CD14-positive monocyte (primary cell): Measurements from ENCODE around the gene COL21A1. TPM values are rescaled to one million over a fixed set of nuclear protein-coding genes. Genes with fewer than 3 reads are reported as not detected.
A peak's percentile ranks its signal among the peaks of the same experiment; 100 is the strongest.

Experiments
- DNase-seq, 3 donors: peaks; one replicate each; pipeline ENCODE4 v3.0.0-alpha.2; 2011 to 2022
- H2AFZ ChIP-seq: 2 replicates; pipeline ENCODE4 v1.6.0; 2012; ENCODE audit warnings: mild to moderate bottlenecking, low read depth, low read length, inconsistent platforms; ENCODE audit not compliant: insufficient read depth, poor library complexity, severe bottlenecking
- H3K27ac ChIP-seq, 2 donors: 1 replicate in 1 of 2; 2 replicates in 1 of 2; pipeline ENCODE4 v1.5.1; 2012 to 2013; ENCODE audit warnings: low read length in 2 of 2, control low read depth in 1 of 2, inconsistent platforms in 1 of 2, low read depth in 1 of 2, mild to moderate bottlenecking in 1 of 2
- H3K27me3 ChIP-seq, 2 donors: one replicate each; pipeline versions ENCODE4 v1.6.0 to v1.6.1; 2011 to 2013; ENCODE audit warnings: low read length in 2 of 2; ENCODE audit not compliant: control insufficient read depth in 2 of 2, insufficient read depth in 2 of 2
- H3K36me3 ChIP-seq, 2 donors: replicated peaks in 1 of 2; 1 replicate in 1 of 2; 2 replicates in 1 of 2; pipeline versions ENCODE4 v1.5.1 to v1.6.1; 2012 to 2013; ENCODE audit warnings: low read length in 2 of 2, control low read depth in 1 of 2, inconsistent platforms in 1 of 2, mild to moderate bottlenecking in 1 of 2; ENCODE audit not compliant: insufficient read depth in 2 of 2, control insufficient read depth in 1 of 2
- H3K4me1 ChIP-seq, 2 donors: 1 replicate in 1 of 2; 2 replicates in 1 of 2; pipeline versions ENCODE4 v1.5.1 to v1.6.1; 2012 to 2013; ENCODE audit warnings: low read length in 2 of 2, control low read depth in 1 of 2, inconsistent platforms in 1 of 2, mild to moderate bottlenecking in 1 of 2, moderate library complexity in 1 of 2; ENCODE audit not compliant: insufficient read depth in 2 of 2, control insufficient read depth in 1 of 2
- H3K4me2 ChIP-seq: replicated peaks from 2 replicates; pipeline ENCODE3; 2012; ENCODE audit warnings: low read length, moderate library complexity, mild to moderate bottlenecking; ENCODE audit not compliant: poor library complexity, severe bottlenecking; ENCODE audit errors: extremely low read depth
- H3K4me3 ChIP-seq, 3 experiments: fragments of 200-600 bp in 1 of 3; sonication (generic) in 1 of 3; replicated peaks in 1 of 3; 1 replicate in 2 of 3; 2 replicates in 1 of 3; pipeline ENCODE4 v1.5.1; 2011 to 2013; ENCODE audit warnings: low read length in 3 of 3, mild to moderate bottlenecking in 3 of 3, control low read depth in 2 of 3, low read depth in 2 of 3, inconsistent platforms in 1 of 3, moderate library complexity in 1 of 3
- H3K79me2 ChIP-seq: 2 replicates; pipeline ENCODE4 v1.6.0; 2012; ENCODE audit warnings: mild to moderate bottlenecking, control low read depth, inconsistent platforms, low read length, moderate library complexity; ENCODE audit not compliant: insufficient read depth
- H3K9ac ChIP-seq: 2 replicates; pipeline ENCODE4 v1.6.0; 2017; ENCODE audit warnings: low read length, mild to moderate bottlenecking; ENCODE audit not compliant: insufficient read depth, poor library complexity, severe bottlenecking
- H3K9me3 ChIP-seq, 2 donors: replicated peaks in 1 of 2; 1 replicate in 1 of 2; 2 replicates in 1 of 2; pipeline versions ENCODE4 v1.5.1 to v1.6.1; 2012 to 2013; ENCODE audit warnings: low read length in 2 of 2, control low read depth in 1 of 2; ENCODE audit not compliant: control insufficient read depth in 1 of 2, insufficient read depth in 1 of 2
- H4K20me1 ChIP-seq: 2 replicates; pipeline ENCODE4 v1.6.0; 2012; ENCODE audit warnings: mild to moderate bottlenecking, low read length, control low read depth, moderate library complexity; ENCODE audit not compliant: insufficient read depth
- H3K27ac Mint-ChIP-seq, 7 donors: one replicate each; pipeline ENCODE4 v1.8.0; 2020; ENCODE audit warnings: mild to moderate bottlenecking in 7 of 7, mixed read lengths in 7 of 7, moderate library complexity in 6 of 7, inconsistent platforms in 2 of 7
- H3K27me3 Mint-ChIP-seq, 3 donors: one replicate each; pipeline ENCODE4 v1.8.0; 2021 to 2022; ENCODE audit warnings: low read depth in 3 of 3, mild to moderate bottlenecking in 3 of 3, mixed read lengths in 3 of 3, moderate library complexity in 3 of 3, inconsistent platforms in 1 of 3
- H3K36me3 Mint-ChIP-seq, 2 donors: one replicate each; pipeline ENCODE4 v1.8.0; 2020; ENCODE audit warnings: mixed read lengths in 2 of 2, inconsistent platforms in 1 of 2, mild to moderate bottlenecking in 1 of 2
- H3K4me1 Mint-ChIP-seq: one replicate; pipeline ENCODE4 v1.8.0; 2020; ENCODE audit warnings: mild to moderate bottlenecking, mixed read lengths
- H3K4me3 Mint-ChIP-seq, 2 donors: one replicate each; pipeline ENCODE4 v1.8.0; 2020; ENCODE audit warnings: mild to moderate bottlenecking in 2 of 2, mixed read lengths in 2 of 2, moderate library complexity in 1 of 2
- H3K9me3 Mint-ChIP-seq, 7 donors: one replicate each; pipeline ENCODE4 v1.8.0; 2020 to 2022; ENCODE audit warnings: mixed read lengths in 7 of 7, mild to moderate bottlenecking in 6 of 7, moderate library complexity in 6 of 7, inconsistent platforms in 2 of 7
- WGBS: methylation state at CpG from one replicate; pipeline ENCODE4 v1.1.5; 2013; ENCODE audit warnings: missing lambda C conversion rate; ENCODE audit not compliant: insufficient coverage; 5-methylcytosine and 5-hydroxymethylcytosine counted together
- intact Hi-C, 2 donors: fragments of 100-400 bp; cut with micrococcal nuclease; formaldehyde crosslinking; loops; one replicate each; pipeline versions ENCODE4 v1.15.0 to v1.15.1; 2023
- polyA plus RNA-seq, 3 donors: library from polyadenylated mRNA; depleted of rRNA in 1 of 3; unstranded in 2 of 3; stranded (reverse) in 1 of 3; fragments of 300-500 nt in 2 of 3; fragments of >200 nt in 1 of 3; fragmentation: Illumina TruSeq in 2 of 3; gene quantifications; 1 replicate in 2 of 3; 2 replicates in 1 of 3; pipeline ENCODE4 v1.2.3, GENCODE V29; 2012 to 2021
- TF ChIP-seq, protein P1 (sequence below): fragments of 200-600 bp; IDR thresholded peaks from one replicate; pipeline ENCODE4 v1.8.0; 2022; ENCODE audit warnings: antibody characterized with exemption, mild to moderate bottlenecking

COL21A1 gene
- polyA plus RNA-seq, 3 donors = 0.03 TPM; not detected in 2

DNA sequence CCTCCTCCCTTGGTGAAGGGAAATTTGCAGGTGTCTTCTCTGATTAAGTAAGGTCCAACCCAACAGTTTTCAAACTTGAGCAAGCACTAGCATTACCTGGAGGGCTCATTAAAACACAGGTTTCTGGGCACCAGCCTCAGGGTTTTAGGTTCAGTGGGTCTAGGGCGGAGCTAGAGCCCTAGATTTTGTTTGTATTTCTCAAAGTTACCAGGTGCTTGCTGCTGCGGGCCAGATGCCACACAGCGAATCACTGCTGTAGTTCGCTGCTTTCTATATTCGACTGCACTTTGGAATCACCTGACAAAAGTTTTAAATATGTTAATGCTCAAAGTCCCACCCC lies 869 bp downstream of the COL21A1 start:
- Mint-ChIP-seq H3K4me1 (peaks cover 30% of the 10 kb centered on the region), H3K4me3 (peak overlapping the region in 1 of 2 donors; percentile 81), H3K9me3 (peaks cover 0 to 8% (median 3%) of the 10 kb centered on the region in 7 donors), H3K36me3 (peaks cover 0 to 3% of the 10 kb centered on the region in 2 donors), H3K27ac (no peak overlapping the region), H3K27me3 (peaks cover 27 to 39% (median 29%) of the 10 kb centered on the region in 3 donors)
- Histone ChIP-seq H3K4me3 (no peak overlapping the region), H3K9ac (no peak overlapping the region), H3K4me2 (no peak overlapping the region), H2AFZ (no peak overlapping the region), H3K79me2 (no peaks in the 10 kb centered on the region), H3K36me3 (no peaks in the 10 kb centered on the region), H3K4me1 (peaks cover 33 to 35% of the 10 kb centered on the region in 2 donors), H3K27ac (no peak overlapping the region), H4K20me1 (no peaks in the 10 kb centered on the region), H3K9me3 (peaks cover 0 to 3% of the 10 kb centered on the region in 2 donors), H3K27me3 (peaks cover 31 to 32% of the 10 kb centered on the region in 2 donors)
- TF ChIP-seq, protein P1, sequence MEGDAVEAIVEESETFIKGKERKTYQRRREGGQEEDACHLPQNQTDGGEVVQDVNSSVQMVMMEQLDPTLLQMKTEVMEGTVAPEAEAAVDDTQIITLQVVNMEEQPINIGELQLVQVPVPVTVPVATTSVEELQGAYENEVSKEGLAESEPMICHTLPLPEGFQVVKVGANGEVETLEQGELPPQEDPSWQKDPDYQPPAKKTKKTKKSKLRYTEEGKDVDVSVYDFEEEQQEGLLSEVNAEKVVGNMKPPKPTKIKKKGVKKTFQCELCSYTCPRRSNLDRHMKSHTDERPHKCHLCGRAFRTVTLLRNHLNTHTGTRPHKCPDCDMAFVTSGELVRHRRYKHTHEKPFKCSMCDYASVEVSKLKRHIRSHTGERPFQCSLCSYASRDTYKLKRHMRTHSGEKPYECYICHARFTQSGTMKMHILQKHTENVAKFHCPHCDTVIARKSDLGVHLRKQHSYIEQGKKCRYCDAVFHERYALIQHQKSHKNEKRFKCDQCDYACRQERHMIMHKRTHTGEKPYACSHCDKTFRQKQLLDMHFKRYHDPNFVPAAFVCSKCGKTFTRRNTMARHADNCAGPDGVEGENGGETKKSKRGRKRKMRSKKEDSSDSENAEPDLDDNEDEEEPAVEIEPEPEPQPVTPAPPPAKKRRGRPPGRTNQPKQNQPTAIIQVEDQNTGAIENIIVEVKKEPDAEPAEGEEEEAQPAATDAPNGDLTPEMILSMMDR = no peak
- intact Hi-C loops = no loop called here
- no peak for DNase-seq
- 70% methylated on average over 5 of the region's 5 CpGs for WGBS

DNA sequence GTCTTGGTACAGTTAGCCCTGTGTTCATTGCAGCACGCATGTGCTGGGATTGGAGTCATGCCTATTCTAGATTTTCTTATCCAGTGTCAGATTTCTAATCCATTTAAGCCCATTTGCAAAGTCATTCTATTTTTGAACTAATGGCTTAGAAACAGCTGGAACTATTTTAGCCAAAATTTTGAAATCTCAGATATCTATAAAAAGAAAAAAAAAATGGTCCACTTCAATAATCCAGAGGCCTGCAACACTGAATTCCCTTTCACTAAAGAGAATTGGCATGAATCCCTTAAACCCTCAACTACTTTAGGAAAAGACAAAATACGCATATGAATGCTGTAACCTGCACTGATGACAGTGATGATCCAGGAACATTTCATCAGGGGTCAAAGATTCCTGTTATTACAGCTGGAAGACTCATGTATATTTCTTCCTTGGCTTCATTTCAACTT lies 1.5 kb downstream of the COL21A1 start:
- no peak overlapping the region for H3K4me2 ChIP-seq
- H3K4me1 ChIP-seq = peaks cover 33 to 35% of the 10 kb centered on the region in 2 donors
- H3K4me3 ChIP-seq = no peak overlapping the region
- no peak for DNase-seq
- H3K36me3 ChIP-seq = no peaks in the 10 kb centered on the region
- H3K36me3 Mint-ChIP-seq = peaks cover 0 to 3% of the 10 kb centered on the region in 2 donors
- H3K27me3 Mint-ChIP-seq = peaks cover 27 to 37% (median 29%) of the 10 kb centered on the region in 3 donors
- H3K9ac ChIP-seq = no peak overlapping the region
- peaks cover 30% of the 10 kb centered on the region for H3K4me1 Mint-ChIP-seq
- H3K27ac ChIP-seq = no peak overlapping the region
- no peak overlapping the region for H3K27ac Mint-ChIP-seq
- intact Hi-C loops = no loop called here
- H2AFZ ChIP-seq = no peak overlapping the region
- no peaks in the 10 kb centered on the region for H4K20me1 ChIP-seq
- peaks cover 31 to 32% of the 10 kb centered on the region in 2 donors for H3K27me3 ChIP-seq
- H3K9me3 ChIP-seq = peaks cover 0 to 3% of the 10 kb centered on the region in 2 donors
- TF ChIP-seq, protein P1 = no peak
- WGBS = no CpG with 5 or more reads among the region's 2 CpGs
- H3K79me2 ChIP-seq = no peaks in the 10 kb centered on the region
- H3K9me3 Mint-ChIP-seq = peaks cover 0 to 8% (median 3%) of the 10 kb centered on the region in 7 donors
- no peak overlapping the region for H3K4me3 Mint-ChIP-seq
